ENCODE measurements around the gene CYSTM1. TPM values are rescaled to one million over a fixed set of nuclear protein-coding genes. Genes with fewer than 3 reads are reported as not detected.

Gene CYSTM1
- total RNA-seq, 1 experiment from 2014 or later: 93.5 TPM

DNA sequence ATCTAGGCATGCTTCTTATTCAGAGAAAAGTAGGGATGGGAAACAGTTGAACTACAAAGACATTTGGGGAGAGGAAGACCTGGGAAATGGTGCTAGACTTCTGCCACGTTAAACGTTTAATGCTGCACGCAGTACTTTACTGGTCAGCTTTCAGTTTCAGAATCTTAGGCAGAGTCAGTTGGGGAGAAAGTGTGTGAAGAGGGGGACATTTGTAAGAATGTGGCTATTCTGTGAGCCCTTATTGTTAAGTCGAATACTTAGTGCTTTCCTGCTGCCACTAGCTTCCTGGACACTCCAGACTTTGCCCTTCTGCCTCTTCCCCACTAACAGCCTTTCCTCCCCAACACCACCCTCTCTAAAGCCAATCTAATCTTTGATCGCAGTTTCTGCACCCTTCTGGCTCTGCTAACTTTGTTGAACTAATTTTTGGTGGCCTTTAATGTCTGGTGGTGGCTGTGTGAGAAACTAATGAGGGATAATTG, 6.1 kb downstream of the CYSTM1 start:
- no peaks in the 10 kb centered on the region for H3K27me3 Mint-ChIP-seq (ENCODE audit: insufficient read depth, unreplicated experiment)
- TF ChIP-seq, protein P1, sequence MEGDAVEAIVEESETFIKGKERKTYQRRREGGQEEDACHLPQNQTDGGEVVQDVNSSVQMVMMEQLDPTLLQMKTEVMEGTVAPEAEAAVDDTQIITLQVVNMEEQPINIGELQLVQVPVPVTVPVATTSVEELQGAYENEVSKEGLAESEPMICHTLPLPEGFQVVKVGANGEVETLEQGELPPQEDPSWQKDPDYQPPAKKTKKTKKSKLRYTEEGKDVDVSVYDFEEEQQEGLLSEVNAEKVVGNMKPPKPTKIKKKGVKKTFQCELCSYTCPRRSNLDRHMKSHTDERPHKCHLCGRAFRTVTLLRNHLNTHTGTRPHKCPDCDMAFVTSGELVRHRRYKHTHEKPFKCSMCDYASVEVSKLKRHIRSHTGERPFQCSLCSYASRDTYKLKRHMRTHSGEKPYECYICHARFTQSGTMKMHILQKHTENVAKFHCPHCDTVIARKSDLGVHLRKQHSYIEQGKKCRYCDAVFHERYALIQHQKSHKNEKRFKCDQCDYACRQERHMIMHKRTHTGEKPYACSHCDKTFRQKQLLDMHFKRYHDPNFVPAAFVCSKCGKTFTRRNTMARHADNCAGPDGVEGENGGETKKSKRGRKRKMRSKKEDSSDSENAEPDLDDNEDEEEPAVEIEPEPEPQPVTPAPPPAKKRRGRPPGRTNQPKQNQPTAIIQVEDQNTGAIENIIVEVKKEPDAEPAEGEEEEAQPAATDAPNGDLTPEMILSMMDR (IDR thresholded peaks at IDR 0.05; ENCODE audit: insufficient read depth in 1 of 2, low read depth in 1 of 2, low read length in 1 of 2, severe bottlenecking in 1 of 2, unreplicated experiment in 1 of 2): no peak

DNA sequence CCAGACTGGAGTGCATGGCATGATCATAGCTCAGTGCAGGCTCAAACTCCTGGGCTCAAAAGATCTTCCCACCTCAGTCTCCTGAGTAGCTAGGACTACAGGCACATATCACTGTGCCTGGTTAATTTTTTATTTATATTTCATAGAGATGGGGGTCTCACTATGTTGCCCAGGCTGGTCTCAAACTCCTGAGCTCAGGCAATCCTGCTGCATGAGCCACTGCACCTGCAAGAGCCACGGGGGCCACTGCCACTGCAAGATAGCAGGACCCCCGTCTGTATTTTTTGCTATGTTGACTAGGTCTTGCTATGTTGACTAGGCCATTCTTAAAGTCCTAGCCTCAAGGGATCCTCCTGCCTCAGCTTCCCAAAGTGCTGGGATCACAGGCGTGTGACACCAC, 6.5 kb downstream of the CYSTM1 start:
- Histone ChIP-seq H3K9me3 (no peaks in the 10 kb centered on the region), H3K4me1 (peaks cover 24% of the 10 kb centered on the region; the same call in 1 of the 2 replicates), H3K27me3 (replicated peaks; ENCODE audit: control insufficient read depth, insufficient read depth, low read length) (no peaks in the 10 kb centered on the region), H3K36me3 (ENCODE audit: control insufficient read depth, insufficient read depth, low read length) (no peaks in the 10 kb centered on the region; the same call in 1 of the 2 replicates), H3K4me3 (ENCODE audit: low read depth, low read length) (no peak overlapping the region)
- TF ChIP-seq, protein P1 (IDR thresholded peaks at IDR 0.05; ENCODE audit: insufficient read depth in 1 of 2, low read depth in 1 of 2, low read length in 1 of 2, severe bottlenecking in 1 of 2, unreplicated experiment in 1 of 2): no peak
- POLR2A ChIA-PET: no interaction called here
- no TSS peak for BruUV-seq (replicated peaks)
- CTCF ChIA-PET: interaction anchor here (0.6 kb wide), 2 partner anchors 116 to 177 kb away, joined by 3 to 4 read pairs; no protein-coding TSS in a partner anchor
- Mint-ChIP-seq H3K4me3 (ENCODE audit: unreplicated experiment) (no peak overlapping the region), H3K27ac (ENCODE audit: unreplicated experiment) (no peak overlapping the region), H3K4me1 (ENCODE audit: low read depth, unreplicated experiment) (peaks cover 21% of the 10 kb centered on the region), H3K27me3 (ENCODE audit: insufficient read depth, unreplicated experiment) (no peaks in the 10 kb centered on the region), H3K36me3 (ENCODE audit: insufficient read depth, unreplicated experiment) (peaks cover 6% of the 10 kb centered on the region), H3K9me3 (ENCODE audit: unreplicated experiment) (no peaks in the 10 kb centered on the region)
- intact Hi-C loops (cut with micrococcal nuclease; ENCODE audit: unreplicated experiment): no loop called here
- no peak for DNase-seq

More for the DNA sequence above, 6.1 kb downstream of the CYSTM1 start:
- Histone ChIP-seq H3K4me3 (ENCODE audit: low read depth, low read length) (no peak overlapping the region), H3K9me3 (no peaks in the 10 kb centered on the region), H3K36me3 (ENCODE audit: control insufficient read depth, insufficient read depth, low read length) (no peaks in the 10 kb centered on the region; the same call in 1 of the 2 replicates), H3K27me3 (replicated peaks; ENCODE audit: control insufficient read depth, insufficient read depth, low read length) (no peaks in the 10 kb centered on the region), H3K4me1 (peaks cover 27% of the 10 kb centered on the region; the same call in 1 of the 2 replicates)
- Mint-ChIP-seq H3K4me1 (ENCODE audit: low read depth, unreplicated experiment) (peaks cover 16% of the 10 kb centered on the region), H3K36me3 (ENCODE audit: insufficient read depth, unreplicated experiment) (peaks cover 7% of the 10 kb centered on the region), H3K4me3 (ENCODE audit: unreplicated experiment) (no peak overlapping the region), H3K9me3 (ENCODE audit: unreplicated experiment) (no peaks in the 10 kb centered on the region), H3K27ac (ENCODE audit: unreplicated experiment) (no peak overlapping the region)
- no TSS peak for BruUV-seq (replicated peaks)
- intact Hi-C loops (cut with micrococcal nuclease; ENCODE audit: unreplicated experiment): no loop called here
- ChIA-PET CTCF (interaction anchor here (0.6 kb wide), 2 partner anchors 116 to 177 kb away, joined by 3 to 4 read pairs; no protein-coding TSS in a partner anchor), POLR2A (no interaction called here)
- no peak for DNase-seq

GRCh38 chr5:140182075-140182711, 7.2 kb downstream of the CYSTM1 start:
- H3K27me3 ChIP-seq (replicated peaks; ENCODE audit: control insufficient read depth, insufficient read depth, low read length): no peaks in the 10 kb centered on the region
- Mint-ChIP-seq H3K27ac (ENCODE audit: unreplicated experiment) (no peak overlapping the region), H3K27me3 (ENCODE audit: insufficient read depth, unreplicated experiment) (no peaks in the 10 kb centered on the region), H3K4me3 (ENCODE audit: unreplicated experiment) (no peak overlapping the region), H3K36me3 (ENCODE audit: insufficient read depth, unreplicated experiment) (peaks cover 6% of the 10 kb centered on the region), H3K9me3 (ENCODE audit: unreplicated experiment) (no peaks in the 10 kb centered on the region), H3K4me1 (ENCODE audit: low read depth, unreplicated experiment) (peaks cover 23% of the 10 kb centered on the region)
- BruUV-seq (replicated peaks): no TSS peak
- DNase-seq: no peak
- H3K36me3 ChIP-seq (ENCODE audit: control insufficient read depth, insufficient read depth, low read length): no peaks in the 10 kb centered on the region; the same call in 1 of the 2 replicates
- peaks cover 22% of the 10 kb centered on the region; the same call in 1 of the 2 replicates for H3K4me1 ChIP-seq
- ChIA-PET POLR2A (no interaction called here), CTCF (no interaction called here)
- no peaks in the 10 kb centered on the region for H3K9me3 ChIP-seq
- TF ChIP-seq, protein P1 (IDR thresholded peaks at IDR 0.05; ENCODE audit: insufficient read depth in 1 of 2, low read depth in 1 of 2, low read length in 1 of 2, severe bottlenecking in 1 of 2, unreplicated experiment in 1 of 2): no peak
- intact Hi-C loops (cut with micrococcal nuclease; ENCODE audit: unreplicated experiment): no loop called here
- no peak overlapping the region for H3K4me3 ChIP-seq (ENCODE audit: low read depth, low read length)

All from Caco-2 (cell line).